HL-60/S4 treated with phorbol 12-myristate 13-acetate at 8.2 ng/mL for 4 days and 3 days (cell line): ENCODE measurements around the gene LAD1.

Experiments
- in situ Hi-C: fragments of 300-500 bp; cut with MboI; formaldehyde crosslinking; loops from 2 replicates; pipeline ENCODE4 v1.15.0; 2022; ENCODE audit warnings: low sequenced_read_pairs

The LAD1 gene

GRCh38 chr1:201399018-201399351 lies at the start of gene LAD1:
LAD1 (minus strand) TSS chr1:201399324; CDS start chr1:201399306, 18 bp downstream.
- in situ Hi-C loops = no loop called here

DNA sequence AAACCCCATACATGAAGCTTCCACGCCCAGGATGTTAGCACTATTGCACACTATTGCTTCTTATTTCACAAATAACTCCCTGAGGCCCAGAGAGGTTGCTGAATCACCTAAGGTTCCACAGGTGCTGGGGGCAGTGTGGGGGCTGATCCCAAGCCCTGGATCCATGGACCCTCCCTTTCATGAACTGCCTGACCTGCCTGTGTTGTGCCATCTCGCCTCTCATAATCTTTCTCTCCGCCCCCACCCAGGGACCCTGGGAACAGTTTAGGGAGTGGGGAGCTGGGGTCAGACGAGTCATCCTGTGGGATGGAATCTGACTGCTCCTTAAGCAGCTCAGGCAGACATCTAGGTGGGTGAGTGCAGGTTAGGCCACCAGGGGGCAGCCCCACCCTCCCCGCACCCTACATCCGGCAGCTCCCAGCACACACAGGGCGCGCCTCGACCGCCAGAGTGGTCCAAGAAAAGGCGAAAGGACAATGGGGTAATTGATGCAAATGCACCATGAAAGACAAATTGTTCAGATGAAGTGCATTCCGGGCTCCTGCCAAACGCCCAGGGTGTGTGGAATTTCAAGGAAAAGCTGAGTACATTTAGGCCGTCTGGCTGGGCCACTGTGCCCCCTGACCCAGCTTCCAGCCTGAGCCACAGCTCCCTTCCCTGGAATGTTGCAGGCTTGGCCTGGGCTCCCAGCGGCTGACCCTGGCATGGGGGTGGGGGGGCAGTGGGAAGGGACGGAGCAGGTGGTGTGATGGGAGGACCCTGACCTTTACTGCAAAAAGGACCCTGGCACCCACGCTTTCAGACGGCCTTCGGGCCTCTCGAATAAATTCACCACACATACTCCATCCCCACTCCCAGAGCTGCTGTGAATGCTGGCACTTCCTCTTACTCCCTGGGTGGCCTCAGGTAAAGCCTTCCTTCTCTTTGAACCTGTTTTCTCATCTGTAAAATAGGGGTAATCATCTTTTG lies 49.1 kb upstream of the LAD1 start:
- in situ Hi-C loops = no loop called here

DNA sequence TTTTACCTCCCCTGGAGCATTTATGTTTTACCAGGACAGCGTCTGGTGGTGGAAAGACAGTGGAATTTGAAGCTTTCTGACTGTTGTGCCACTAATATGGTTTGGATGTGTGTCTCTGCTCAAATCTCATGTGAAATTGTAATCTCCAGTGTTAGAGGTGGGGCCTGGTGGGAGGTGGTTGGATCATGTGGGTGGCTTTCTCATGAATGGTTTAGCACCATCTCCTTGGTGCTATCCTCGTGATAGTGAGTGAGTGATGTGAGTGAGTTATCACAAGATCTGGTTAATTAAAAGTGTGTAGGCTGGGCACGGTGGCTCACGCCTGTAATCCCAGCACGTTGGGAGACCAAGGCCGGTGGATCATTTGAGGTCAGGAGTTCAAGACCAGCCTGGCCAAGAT lies 46.2 kb upstream of the LAD1 start:
- in situ Hi-C loops = no loop called here

DNA sequence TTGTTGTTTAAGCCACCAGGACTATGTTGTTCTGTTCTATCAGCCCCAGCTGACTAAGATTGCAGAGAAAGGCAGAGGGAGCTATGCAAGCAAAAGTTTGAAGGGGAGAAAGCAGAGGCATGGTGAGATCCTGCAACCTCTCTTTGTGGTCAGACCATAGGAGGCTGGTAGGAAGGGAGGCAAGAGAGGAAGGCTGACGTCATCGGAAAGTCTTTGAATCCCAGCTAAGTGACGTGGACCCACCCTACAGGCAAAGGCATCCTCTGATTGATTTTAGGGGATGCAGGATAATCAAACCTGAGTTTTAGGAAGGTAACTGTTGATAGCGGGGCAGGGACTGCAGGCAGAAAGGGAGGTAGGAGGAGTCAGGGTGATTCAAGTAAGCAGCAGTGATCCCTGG lies 45.7 kb upstream of the LAD1 start:
- in situ Hi-C loops = no loop called here

DNA sequence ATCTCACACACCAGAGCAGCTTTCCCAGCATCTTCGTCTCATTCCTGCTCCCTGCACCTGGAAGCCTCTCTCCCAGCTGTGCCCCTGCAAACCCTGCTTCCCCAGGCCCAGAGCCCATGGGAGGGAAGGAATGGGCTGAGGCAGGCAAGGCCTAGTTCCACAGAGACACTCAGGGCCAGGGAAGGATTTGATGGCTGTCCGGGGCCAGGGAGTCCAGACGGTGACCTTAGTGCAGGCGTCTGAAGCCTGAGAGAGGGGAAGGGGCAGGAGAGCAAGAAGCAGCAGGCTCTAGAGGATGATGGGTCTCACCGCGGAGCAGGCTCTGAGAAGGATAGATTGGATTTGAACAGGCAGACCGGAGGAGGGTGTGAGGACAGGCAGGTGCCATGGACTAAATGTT lies 44.6 kb upstream of the LAD1 start:
- in situ Hi-C loops = no loop called here

DNA sequence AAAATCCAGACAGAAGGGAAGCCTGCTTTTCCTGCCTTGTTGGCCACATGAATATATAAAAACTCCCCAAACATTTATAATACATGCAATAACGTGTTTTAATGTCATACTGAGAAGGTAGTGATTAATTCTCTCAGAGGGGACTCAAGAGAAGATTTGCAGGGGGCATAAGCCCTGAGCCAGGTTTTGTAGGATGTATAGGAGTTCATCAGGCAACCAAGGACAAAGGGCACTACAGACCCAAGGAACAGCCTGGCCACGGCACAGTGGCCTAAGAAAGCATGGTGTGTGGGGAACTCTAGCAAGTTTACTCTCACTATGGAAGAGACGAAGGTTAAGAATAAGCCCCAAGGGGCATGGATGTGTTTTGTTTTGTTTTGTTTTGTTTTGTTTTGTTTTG lies 37.8 kb upstream of the LAD1 start:
- in situ Hi-C loops = no loop called here

DNA sequence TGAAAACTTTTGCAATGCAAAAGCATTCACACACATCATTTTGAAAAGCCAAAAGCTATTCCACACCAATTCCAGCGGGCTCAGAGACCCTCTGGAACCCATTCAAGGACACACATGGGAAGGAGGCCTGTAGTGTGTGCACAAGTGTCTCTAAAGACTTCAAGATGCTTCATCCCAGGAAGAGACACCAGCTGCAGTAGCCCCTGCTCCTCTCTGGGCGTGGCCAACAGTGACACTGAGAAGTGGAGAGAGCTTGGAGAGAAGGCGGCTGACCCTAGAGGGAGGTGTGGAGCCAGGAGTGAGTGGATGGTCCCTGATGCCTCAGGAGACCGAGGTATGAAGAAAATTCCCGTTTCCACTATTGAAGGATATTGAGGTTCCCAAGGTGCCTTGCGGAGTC lies 37.3 kb upstream of the LAD1 start:
- in situ Hi-C loops = no loop called here

DNA sequence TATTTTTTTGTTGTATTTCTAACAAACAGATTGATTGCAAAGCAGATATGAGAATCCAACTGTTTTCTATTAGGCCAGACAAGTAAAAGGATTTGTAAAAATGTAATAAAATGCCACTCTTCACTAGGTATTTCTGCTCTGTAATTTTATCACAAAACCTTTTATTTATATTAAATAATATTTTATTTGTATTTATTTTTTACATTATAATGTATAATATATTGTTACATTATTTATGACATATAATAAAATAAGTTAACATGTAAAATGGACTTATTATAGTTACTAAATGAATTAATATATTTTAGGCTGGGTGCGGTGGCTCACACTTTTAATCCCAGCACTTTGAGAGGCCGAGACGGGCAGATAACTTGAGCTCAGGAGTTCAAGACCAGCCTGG lies 35.1 kb upstream of the LAD1 start:
- in situ Hi-C loops = no loop called here

DNA sequence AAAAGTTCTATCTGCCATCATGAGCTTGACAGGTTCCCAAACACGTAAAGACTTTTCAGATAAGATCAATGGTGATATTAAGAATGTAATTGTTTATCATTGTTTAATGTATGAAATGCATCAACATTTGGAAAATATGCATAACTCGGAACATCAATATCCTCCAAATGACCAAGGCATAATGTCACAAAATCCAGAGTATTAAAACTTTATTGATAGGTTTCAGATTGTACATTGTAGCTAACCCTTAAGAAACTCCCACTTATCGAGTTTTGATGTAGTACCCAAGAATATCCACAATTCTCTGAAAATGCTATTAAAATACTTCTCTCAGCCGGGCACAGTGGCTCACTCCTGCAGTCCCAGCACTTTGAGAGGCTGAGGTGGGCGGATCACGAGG lies 34.5 kb upstream of the LAD1 start:
- in situ Hi-C loops = no loop called here

GRCh38 chr1:201430776-201431175 lies 31.7 kb upstream of the LAD1 start:
- in situ Hi-C loops = no loop called here

- in situ Hi-C loops = no loop called here
Observed at GRCh38 chr1:201429736-201430501, 30.8 kb upstream of the LAD1 start.

- in situ Hi-C loops = no loop called here
Observed at GRCh38 chr1:201427963-201428362, 28.8 kb upstream of the LAD1 start.

DNA sequence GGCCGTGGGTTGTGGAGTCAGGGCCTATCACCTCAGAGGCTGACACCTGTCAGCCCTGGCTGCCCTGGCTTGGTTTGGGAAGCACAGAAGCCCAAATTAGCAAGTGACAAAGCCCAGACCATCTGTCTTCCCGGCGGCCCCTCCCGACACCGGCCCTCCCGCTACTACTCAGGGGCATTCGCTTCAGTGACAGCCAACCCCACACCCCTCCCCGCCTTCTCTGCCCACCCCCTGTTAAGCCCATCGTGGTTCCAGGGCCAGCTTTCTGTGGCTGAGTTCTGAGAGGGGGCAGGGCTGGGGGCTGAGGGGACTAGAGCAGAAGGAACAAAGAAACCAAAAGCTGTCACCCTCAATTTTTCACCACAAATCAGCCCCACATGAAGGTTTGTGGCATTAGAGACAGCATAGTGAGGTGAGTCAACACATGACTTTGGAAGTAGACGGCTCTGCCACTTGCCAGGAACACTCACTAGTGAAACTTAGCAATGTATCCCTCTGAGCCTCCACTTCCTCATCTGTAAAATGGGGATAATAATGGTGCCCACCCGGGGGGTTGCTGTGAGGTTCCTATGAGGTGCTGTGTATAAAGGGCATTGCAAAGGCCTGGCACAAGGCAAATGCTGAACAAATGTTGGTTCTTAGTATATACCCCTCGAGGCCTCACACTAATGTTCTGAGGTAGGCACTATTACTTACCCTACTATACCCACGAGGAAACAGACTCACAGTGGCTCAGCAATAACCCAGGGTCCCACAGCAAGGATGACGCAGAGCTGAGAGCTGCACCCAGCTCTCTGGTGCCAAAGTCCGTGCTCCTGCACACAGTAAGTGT lies 27.6 kb upstream of the LAD1 start:
- in situ Hi-C loops = no loop called here

DNA sequence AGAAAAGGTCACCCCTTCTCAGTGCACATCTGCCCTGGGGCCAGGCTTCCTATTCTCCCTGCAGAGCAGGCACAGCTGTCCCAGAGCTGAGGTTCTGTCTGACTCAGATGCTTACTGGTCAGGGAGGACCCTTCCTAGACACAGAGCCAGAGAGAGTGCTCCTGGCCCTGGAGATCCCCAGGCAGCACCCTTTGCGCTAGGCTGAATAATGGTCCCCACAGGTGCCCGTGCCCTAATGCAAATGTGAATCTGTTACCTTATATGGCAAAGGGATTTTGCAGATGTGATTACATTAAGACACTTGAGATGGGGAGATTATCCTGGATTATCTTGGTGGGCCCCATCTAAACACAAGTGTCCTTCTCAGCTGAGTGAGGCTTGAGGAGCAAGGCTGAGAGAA lies 25.0 kb upstream of the LAD1 start:
- in situ Hi-C loops = no loop called here

DNA sequence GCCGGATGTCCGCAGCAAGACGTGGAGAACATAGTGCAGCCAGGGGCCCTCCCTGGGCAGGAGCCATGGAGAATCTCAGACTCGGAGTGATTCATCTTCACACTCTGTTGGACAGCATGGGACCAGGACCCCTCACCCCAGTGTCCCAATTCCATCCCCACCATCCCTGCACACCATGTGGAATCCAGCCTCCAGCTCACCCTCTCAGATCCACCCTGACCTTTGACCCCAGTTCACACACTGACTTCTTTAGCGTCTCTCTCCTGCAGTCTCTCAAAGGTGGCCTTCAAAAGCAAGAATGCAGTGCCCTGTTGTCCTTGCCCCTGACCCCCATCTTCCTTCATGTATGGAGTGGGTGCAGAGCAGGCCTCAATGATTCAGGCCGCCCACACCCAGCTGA lies 24.5 kb upstream of the LAD1 start:
- in situ Hi-C loops = no loop called here

GRCh38 chr1:201422436-201423030 lies 23.4 kb upstream of the LAD1 start:
- in situ Hi-C loops = no loop called here

GRCh38 chr1:201422026-201422425 lies 22.9 kb upstream of the LAD1 start:
- in situ Hi-C loops = no loop called here

GRCh38 chr1:201421041-201421440 lies 21.9 kb upstream of the LAD1 start:
- in situ Hi-C loops = no loop called here

- in situ Hi-C loops = no loop called here
Observed at GRCh38 chr1:201420608-201421002, 21.5 kb upstream of the LAD1 start.

- in situ Hi-C loops = no loop called here
Observed at GRCh38 chr1:201419746-201420607, 20.9 kb upstream of the LAD1 start.
